Activated T-cell treated with anti-CD3 and anti-CD28 coated beads for 24 hours (primary cell): ENCODE results near the gene RAC2.
"Not testable (repeated sequence)": the region's sequence is repeated elsewhere in the genome, so short reads cannot be mapped to it uniquely, and the experiment has no call there.

Experiments used
- DNase-seq: peaks from one replicate; pipeline ENCODE4 v3.0.0-alpha.2; 2020; ENCODE audit warnings: low read depth

The RAC2 gene

DNA sequence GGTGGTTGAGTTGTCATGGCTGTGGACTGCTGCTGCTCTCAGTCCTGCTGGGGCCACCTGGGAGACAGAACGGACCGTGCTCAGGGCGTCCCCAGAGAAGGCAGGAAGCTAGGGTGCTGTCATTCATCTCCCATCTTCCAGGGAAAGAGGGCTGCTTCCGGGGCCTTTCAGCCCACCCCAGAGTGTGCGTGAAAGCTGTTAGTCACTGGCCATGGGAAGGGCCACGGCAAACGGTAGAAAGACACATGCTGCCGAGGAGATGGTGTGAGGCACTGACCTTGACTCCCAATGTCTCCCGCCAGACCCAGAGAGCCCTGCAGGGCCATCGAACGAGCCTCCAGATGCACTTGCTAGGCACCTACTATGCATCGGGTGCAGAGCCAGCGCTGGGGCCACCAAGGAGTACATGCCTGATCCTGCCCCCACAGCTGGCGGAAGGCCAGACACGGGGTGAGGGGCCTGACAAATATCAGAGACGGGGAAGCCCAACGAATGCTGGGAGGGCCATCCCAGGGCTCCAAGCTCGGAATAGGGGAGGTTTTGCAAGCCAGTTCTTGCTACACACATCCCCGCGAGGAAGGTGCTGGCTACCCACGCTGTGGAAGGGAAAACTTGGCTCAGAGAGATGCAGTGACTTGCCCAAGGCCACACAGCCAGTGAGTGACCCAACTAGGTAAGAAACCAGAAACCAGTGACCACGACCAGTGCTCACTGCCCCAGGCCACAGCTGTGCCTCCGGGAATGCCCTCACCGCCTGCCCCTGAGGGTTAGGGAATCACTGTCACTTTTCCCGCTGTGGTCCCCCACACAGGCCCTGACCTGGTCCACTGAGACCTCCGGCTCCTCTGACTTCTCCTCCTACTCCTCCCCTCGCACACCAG, 10.1 kb downstream of the RAC2 start:
- no peak for DNase-seq

DNA sequence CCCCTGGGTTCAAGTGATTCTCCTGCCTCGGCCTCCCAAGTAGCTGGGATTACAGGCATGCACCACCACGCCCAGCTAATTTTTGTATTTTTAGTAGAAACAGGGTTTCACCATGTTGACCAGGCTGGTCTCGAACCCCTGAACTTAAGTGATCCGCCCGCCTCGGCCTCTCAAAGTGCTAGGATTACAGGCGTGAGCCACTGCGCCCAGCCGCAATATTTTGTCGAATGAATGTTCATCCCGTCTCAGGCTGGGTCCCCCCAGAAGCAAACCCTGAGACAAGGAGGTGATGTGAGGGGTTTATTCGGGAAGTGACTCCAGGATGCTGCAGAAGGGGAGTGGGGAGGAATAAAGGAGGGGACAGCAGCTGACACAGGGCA, 10.7 kb downstream of the RAC2 start:
- not testable (repeated sequence) for DNase-seq

- DNase-seq = no peak
These were observed 11.7 kb downstream of the RAC2 start for GRCh38 chr22:37232140-37232998.

- DNase-seq = no peak
These were observed 12.5 kb downstream of the RAC2 start for GRCh38 chr22:37231406-37232139.

DNA sequence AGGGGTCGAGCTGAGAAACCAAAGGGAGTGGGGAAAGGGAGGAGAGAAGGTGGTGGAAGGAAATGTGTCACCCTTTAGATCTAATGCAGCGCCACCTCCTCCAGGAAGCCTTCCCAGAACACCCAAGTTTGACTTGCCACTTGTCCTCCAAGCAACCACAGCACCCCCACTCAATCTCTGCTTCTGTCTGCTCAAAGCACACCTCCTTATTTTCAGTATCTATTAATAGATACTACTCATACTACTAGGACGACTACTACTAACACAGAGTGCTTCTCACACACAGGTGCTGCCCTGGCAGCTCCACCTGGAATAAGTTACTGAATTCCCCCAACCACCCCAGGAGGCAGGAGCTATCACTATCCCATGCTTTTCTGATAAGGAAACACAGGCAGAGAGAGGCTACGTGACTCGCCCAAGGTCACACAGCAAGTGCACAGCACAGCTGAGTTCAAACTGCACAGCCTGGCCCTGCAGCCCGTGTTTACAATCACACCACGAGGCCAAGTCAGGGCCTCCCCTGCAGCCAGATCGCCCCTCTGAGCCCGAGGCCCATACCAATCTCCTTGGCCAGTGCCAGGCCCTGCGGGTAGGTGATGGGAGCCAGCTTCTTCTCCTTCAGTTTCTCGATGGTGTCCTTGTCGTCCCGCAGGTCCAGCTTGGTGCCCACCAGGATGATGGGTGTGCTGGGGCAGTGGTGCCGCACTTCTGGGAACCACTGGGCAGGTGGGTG, 13.2 kb downstream of the RAC2 start:
- DNase-seq = peak; percentile 77

DNA sequence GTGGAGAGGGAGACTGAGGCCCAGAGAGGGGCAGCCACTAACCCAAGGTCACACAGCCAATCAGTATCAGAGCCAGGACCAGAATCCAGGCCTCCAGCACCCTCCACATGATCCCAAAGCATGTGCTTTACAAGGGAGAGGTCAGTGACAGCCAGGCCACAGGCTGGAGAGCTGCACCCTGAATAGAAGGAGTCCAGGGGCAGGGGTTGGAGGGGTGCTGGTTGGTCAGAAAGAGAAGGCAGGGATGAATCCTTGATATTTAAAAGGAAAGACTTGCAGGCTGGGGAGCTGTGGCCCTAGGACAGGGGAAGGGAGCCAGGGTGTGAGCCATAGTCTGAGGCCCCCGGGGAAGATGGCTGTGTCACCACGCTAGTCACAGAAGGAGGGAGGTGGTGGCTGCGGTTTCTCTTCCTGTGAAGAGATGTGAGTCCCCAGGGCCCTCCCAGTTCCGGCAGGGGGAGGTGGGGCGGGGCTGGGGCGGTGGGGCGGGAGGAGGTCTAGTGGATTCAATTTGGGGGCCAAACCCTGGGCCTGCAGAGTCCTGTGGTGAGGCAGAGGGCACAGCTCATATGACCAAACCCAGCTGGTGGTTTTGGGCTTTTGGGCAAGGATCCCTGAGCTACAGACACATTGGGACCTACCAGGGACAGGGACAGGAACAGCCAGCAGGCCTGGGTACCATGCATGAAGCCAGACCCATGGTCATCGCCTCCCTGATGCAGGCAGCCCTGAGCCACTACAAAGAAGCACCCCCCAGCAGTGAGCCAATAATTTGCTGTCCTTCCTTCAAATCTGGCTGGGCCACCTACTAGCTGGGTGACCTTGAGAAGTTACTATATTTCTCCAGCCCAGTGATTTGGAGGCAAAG, 14.0 kb downstream of the RAC2 start:
- peak; percentile 90 for DNase-seq

GRCh38 chr22:37229012-37229804, 14.9 kb downstream of the RAC2 start:
- DNase-seq = no peak

DNA sequence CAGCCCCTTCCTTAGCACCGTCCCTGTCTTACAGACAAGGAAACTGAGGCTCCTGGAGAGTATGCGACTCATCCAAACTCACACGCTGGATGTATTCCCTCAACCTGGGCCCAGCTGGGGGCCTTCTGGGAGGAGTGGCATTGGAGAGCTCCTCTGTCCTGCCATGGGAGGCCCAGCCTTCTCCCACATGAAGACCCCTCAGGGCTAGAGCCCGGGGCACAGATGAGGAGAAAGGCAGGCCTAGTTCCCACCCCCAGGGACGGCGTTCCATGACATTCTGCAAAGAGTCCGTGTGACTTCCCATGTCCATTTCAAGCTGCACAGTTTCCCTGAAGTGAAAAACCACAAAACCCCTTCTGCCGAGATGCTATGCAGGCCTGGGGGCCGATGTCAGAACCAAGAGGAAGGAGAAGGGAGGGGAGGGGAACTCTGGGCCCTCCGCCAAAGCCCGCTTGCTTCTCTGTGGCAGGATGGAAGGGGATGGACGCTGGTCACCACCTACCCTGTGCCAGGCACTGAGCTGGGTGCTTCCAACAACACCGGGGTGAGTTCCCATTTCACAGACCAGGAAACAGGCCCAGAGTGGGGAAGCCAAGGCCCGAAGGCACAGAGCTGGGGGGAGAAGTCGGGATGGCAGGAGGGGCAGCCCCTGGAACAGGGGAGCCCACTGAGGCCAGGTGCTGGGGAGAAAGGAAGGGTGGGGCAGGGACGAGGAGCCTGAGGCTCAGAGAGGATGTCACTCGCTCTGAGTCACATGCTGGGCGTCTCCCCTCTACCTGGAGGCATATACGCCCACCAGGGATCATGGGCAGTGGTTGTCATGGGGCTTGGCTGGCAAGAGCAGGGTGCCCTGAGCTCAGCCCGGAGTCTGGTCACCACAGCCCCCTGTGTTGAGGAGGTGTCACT, 15.7 kb downstream of the RAC2 start:
- DNase-seq = no peak

DNA sequence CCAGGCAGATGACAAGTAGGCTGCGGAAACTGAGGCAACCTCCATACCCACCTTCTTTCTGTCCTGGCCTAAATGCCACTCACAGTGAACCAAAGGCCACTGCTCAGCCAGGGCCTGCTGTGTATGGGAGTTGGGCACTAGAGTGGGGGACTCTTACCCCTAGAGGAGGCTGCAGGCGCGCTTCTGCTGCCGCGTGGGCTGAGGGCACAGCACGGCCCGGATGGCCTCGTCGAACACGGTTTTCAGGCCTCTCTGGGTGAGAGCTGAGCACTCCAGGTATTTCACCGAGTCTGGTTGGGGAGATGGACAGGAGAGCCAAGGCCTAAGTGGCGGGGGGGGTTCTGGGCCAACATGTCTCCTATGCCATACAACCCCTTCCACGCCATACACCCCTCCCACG, 17.6 kb downstream of the RAC2 start:
- no peak for DNase-seq

DNA sequence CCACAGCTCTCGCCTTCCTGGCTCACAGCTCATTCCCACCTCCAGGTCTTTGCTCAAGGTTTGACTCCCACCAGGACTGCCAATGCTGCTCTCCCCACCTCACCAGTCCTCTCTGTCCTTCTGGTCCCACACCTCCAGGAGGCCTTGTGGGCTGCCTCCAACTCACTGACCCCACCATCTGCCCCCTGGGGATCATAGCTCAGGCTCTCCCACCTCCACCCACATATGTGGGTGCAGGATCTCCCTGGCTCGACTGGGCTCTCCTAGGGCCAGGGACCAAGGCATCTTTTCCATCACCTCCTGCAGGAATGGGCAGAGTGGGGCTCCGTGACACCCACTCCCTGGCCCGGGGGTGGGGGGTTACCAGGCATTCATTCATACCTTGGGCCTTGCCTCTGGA, 18.0 kb downstream of the RAC2 start:
- DNase-seq = no peak

- no peak for DNase-seq
These were observed 18.6 kb downstream of the RAC2 start for GRCh38 chr22:37225481-37225880.

GRCh38 chr22:37224757-37225420, 19.2 kb downstream of the RAC2 start:
- no peak for DNase-seq

DNA sequence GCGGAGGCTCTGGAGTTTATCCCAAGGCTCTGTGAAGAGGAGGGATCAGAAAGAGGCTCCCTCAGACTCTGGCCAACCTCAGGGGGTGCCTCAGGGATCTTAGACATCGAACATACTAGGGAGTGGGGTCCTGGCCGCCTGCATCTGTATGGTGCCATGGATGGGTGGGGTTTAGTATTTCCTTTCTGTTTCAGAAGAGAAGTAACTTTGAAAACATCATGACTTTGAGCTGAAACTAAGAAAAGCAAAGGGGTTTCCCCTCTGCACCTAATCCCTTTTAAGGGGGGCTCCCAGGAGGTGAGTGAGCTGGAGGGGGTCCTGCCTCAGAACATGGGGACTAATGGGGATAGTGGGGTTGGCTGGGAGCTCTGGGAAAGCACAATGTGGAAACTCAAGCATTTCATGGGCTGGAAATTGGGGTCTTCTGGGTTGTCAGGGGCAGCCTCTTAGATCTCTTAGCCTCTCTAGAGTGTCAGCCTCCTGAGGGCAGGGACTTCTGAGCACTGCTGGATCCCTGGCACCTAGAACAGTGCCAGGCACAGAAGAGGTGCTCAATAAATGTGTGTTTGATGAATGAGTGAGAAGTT, 20.0 kb downstream of the RAC2 start:
- DNase-seq = no peak

- DNase-seq = no peak
These were observed 21.6 kb downstream of the RAC2 start for GRCh38 chr22:37222440-37222971.

DNA sequence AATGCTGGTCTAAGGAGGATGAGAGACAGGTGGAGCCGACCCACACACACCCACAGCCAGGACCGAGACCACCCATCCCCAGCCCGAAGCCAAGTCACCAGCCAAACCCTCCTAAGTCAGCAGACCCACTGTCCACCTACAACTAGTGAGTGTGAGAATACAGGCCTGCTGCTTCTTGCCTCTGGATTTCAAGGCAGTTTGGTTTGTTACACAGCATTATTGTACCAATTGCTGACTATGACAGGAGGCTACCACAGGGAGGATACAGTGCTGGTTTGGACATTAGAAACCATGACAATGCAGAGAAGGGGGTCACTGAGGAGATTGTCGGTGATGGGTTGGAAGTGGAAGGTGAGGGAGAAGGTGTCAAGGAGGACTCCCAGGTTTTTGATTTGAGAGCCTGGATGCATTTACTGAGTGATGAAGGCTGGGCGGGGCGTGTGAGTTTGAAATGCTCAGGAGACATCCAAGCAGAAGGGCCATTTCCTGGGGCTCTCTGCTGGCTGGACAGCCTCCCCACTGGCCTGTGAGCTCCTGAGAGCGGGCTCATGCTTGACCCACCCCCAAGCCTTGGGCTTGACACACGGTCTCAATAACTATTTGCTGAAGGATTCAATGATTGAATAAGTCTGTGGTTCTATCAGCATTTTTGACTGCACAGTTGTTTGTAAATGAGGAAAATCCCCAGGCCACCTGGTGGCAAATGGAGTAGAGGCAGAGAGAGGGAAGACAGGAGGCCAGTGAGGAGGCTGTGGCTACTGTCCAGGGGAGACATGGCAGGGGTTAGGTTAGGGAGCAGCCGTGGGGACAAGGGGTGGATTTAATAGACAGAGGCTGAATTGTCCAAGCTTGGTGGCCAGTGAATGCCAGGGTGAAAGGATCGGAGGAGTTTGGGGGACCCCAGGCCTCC, 22.4 kb downstream of the RAC2 start:
- DNase-seq = no peak

- DNase-seq = no peak
These were observed 23.5 kb downstream of the RAC2 start for GRCh38 chr22:37220543-37220981.
